Keratinocyte (primary cell): Measurements from ENCODE around the gene RYR2. TPM values are rescaled to one million over a fixed set of nuclear protein-coding genes. Genes with fewer than 3 reads are reported as not detected.

Experiments used
- DNase-seq: peaks from one replicate; pipeline ENCODE4 v3.0.0-alpha.2; 2011; ENCODE audit warnings: low read depth, missing footprints, low spot score
- FAIRE-seq: peaks from 2 replicates; lab custom pipeline; 2011; peaks lifted over from hg19 to GRCh38; lab: Jason Lieb, UNC
- H2AFZ ChIP-seq: 2 replicates; pipeline ENCODE4 v1.6.0; 2012; ENCODE audit warnings: low read length, control low read depth, inconsistent platforms; ENCODE audit not compliant: control insufficient read depth
- H3K27ac ChIP-seq: 2 replicates; pipeline ENCODE4 v1.5.1; 2011; ENCODE audit warnings: low read length; ENCODE audit not compliant: control insufficient read depth, insufficient read depth
- H3K27me3 ChIP-seq: 3 replicates; pipeline ENCODE4 v1.6.0; 2011; ENCODE audit warnings: low read length; ENCODE audit not compliant: control insufficient read depth, insufficient read depth; ENCODE audit errors: extremely low read depth
- H3K36me3 ChIP-seq, 2 experiments: 2 replicates in 1 of 2; 3 replicates in 1 of 2; pipeline ENCODE4 v1.5.1; 2011; ENCODE audit warnings: low read length in 2 of 2, mild to moderate bottlenecking in 1 of 2; ENCODE audit not compliant: control insufficient read depth in 2 of 2, insufficient read depth in 2 of 2; ENCODE audit errors: extremely low read depth in 1 of 2
- H3K4me1 ChIP-seq: 3 replicates; pipeline ENCODE4 v1.5.1; 2011; ENCODE audit warnings: low read length; ENCODE audit not compliant: control insufficient read depth, insufficient read depth; ENCODE audit errors: extremely low read depth
- H3K4me2 ChIP-seq: 3 replicates; pipeline ENCODE4 v1.6.0; 2011; ENCODE audit warnings: low read depth, low read length; ENCODE audit not compliant: control insufficient read depth, insufficient read depth; ENCODE audit errors: extremely low read depth
- H3K4me3 ChIP-seq, 3 experiments: fragments of 200-600 bp in 1 of 3; sonication (generic) in 1 of 3; 2 replicates in 2 of 3; 3 replicates in 1 of 3; pipeline ENCODE4 v1.5.1; 2011 to 2016; ENCODE audit warnings: low read length in 3 of 3, mild to moderate bottlenecking in 3 of 3, control low read depth in 2 of 3, inconsistent platforms in 1 of 3, low read depth in 1 of 3, mixed read lengths in 1 of 3, mixed run types in 1 of 3, moderate library complexity in 1 of 3; ENCODE audit not compliant: control insufficient read depth in 2 of 3, insufficient read depth in 2 of 3; ENCODE audit errors: extremely low read depth in 1 of 3
- H3K79me2 ChIP-seq: 2 replicates; pipeline ENCODE4 v1.6.0; 2012; ENCODE audit warnings: low read length; ENCODE audit not compliant: control insufficient read depth, insufficient read depth
- H3K9ac ChIP-seq: 3 replicates; pipeline ENCODE4 v1.6.0; 2011; ENCODE audit warnings: low read length; ENCODE audit not compliant: control insufficient read depth, insufficient read depth; ENCODE audit errors: extremely low read depth
- H3K9me1 ChIP-seq: 3 replicates; pipeline ENCODE4 v1.6.0; 2011; ENCODE audit warnings: low read length; ENCODE audit not compliant: control insufficient read depth, insufficient read depth; ENCODE audit errors: extremely low read depth
- H3K9me3 ChIP-seq: 2 replicates; pipeline ENCODE4 v1.5.1; 2012; ENCODE audit warnings: low read depth, low read length; ENCODE audit not compliant: control insufficient read depth
- H4K20me1 ChIP-seq: 3 replicates; pipeline ENCODE4 v1.6.0; 2011; ENCODE audit warnings: low read length; ENCODE audit not compliant: control insufficient read depth, insufficient read depth; ENCODE audit errors: extremely low read depth
- CTCF ChIP-seq, 3 experiments: IDR thresholded peaks in 1 of 3; conservative IDR thresholded peaks in 1 of 3; optimal IDR thresholded peaks in 1 of 3; 2 replicates in 2 of 3; 3 replicates in 1 of 3; pipeline versions ENCODE3 to v1.5.1; 2011; ENCODE audit warnings: low read length in 3 of 3, mild to moderate bottlenecking in 3 of 3, moderate library complexity in 2 of 3, control low read depth in 1 of 3, inconsistent platforms in 1 of 3; ENCODE audit not compliant: insufficient read depth in 2 of 3; ENCODE audit errors: extremely low read depth in 1 of 3
- EZH2 ChIP-seq: IDR thresholded peaks from one replicate; pipeline ENCODE4 v1.6.1; 2012; ENCODE audit warnings: inconsistent platforms, mild to moderate bottlenecking, low read length, moderate library complexity
- dilution Hi-C: fragments of 300-500 bp; cut with MboI; formaldehyde crosslinking; loops from one replicate; pipeline ENCODE4 v1.7.0; 2020; ENCODE audit warnings: low sequenced_read_pairs; ENCODE audit not compliant: extremely low pct_ligation_motif_present
- polyA plus RNA-seq, 5 experiments: library from polyadenylated mRNA; depleted of rRNA in 3 of 5; stranded (reverse) in 3 of 5; stranded (forward) in 1 of 5; unstranded in 1 of 5; fragments of >200 nt; gene quantifications; 1 replicate in 1 of 5; 2 replicates in 3 of 5; 3 replicates in 1 of 5; pipeline versions ENCODE4 v1.2.1 to v1.2.3, GENCODE V29; 2011 to 2012; ENCODE audit warnings: missing spikeins in 2 of 5, low read depth in 1 of 5, low replicate concordance in 1 of 5

The RYR2 gene
- polyA plus RNA-seq, 1 donor (not counting 4 experiments of a cell fraction or from before 2014, with no cell fraction given) = 0.05 TPM

- Histone ChIP-seq H3K4me1 (no peaks in the 10 kb centered on the region), H3K27ac (no peak overlapping the region), H3K9me1 (no peaks in the 10 kb centered on the region), H3K9me3 (no peaks in the 10 kb centered on the region), H2AFZ (no peak overlapping the region), H4K20me1 (no peaks in the 10 kb centered on the region), H3K36me3 (no peaks in the 10 kb centered on the region), H3K4me2 (no peak overlapping the region), H3K9ac (no peak overlapping the region), H3K4me3 (no peak overlapping the region), H3K27me3 (no peaks in the 10 kb centered on the region), H3K79me2 (no peaks in the 10 kb centered on the region)
- dilution Hi-C loops = no loop called here
- TF ChIP-seq EZH2 (no peak), CTCF (optimal IDR thresholded peaks at IDR 0.05 in 1 of 3, IDR thresholded peaks at IDR 0.05 in 1 of 3, conservative IDR thresholded peaks at IDR 0.05 in 1 of 3; ENCODE audit: extremely low read depth in 1 of 3, insufficient read depth in 2 of 3, low read length in 3 of 3) (no peak)
- no peak for DNase-seq
- no peak for FAIRE-seq
These were observed 187.3 kb downstream of the RYR2 start for GRCh38 chr1:237229333-237229732.

- dilution Hi-C loops = no loop called here
- Histone ChIP-seq H3K27me3 (no peaks in the 10 kb centered on the region), H3K27ac (no peak overlapping the region), H3K4me3 (no peak overlapping the region), H3K79me2 (no peaks in the 10 kb centered on the region), H3K9me3 (no peaks in the 10 kb centered on the region), H3K4me2 (no peak overlapping the region), H2AFZ (no peak overlapping the region), H3K9me1 (no peaks in the 10 kb centered on the region), H4K20me1 (no peaks in the 10 kb centered on the region), H3K4me1 (no peaks in the 10 kb centered on the region), H3K9ac (no peak overlapping the region), H3K36me3 (no peaks in the 10 kb centered on the region)
- DNase-seq (no peak), FAIRE-seq (no peak)
- TF ChIP-seq EZH2 = no peak
- no peak for TF ChIP-seq CTCF (optimal IDR thresholded peaks at IDR 0.05 in 1 of 3, IDR thresholded peaks at IDR 0.05 in 1 of 3, conservative IDR thresholded peaks at IDR 0.05 in 1 of 3; ENCODE audit: extremely low read depth in 1 of 3, insufficient read depth in 2 of 3, low read length in 3 of 3)
These were observed 190.5 kb downstream of the RYR2 start for GRCh38 chr1:237232501-237232900.
